Spleen (tissue), 7 donors: Measurements from ENCODE around the gene SLC26A11.
"Not testable (repeated sequence)": the region's sequence is repeated elsewhere in the genome, so short reads cannot be mapped to it uniquely, and the experiment has no call there.

Experiments used
- CTCF ChIP-seq, 11 experiments: fragments of 200-600 bp in 7 of 11; fragments of 450-650 bp in 4 of 11; sonication (generic) in 4 of 11; IDR thresholded peaks in 8 of 11; conservative IDR thresholded peaks in 3 of 11; 1 replicate in 7 of 11; 2 replicates in 4 of 11; pipeline versions ENCODE4 v1.4.0 to v1.8.0; 2016 to 2021; ENCODE audit warnings: antibody characterized with exemption in 11 of 11, inconsistent platforms in 4 of 11, mild to moderate bottlenecking in 1 of 11
- POLR2A ChIP-seq, 3 donors: fragments of 450-650 bp; IDR thresholded peaks; one replicate each; pipeline ENCODE4 v1.5.1; 2017; ENCODE audit warnings: antibody characterized with exemption in 3 of 3, mild to moderate bottlenecking in 1 of 3
- POLR2AphosphoS5 ChIP-seq, 3 donors: sonication (generic); formaldehyde crosslinking; IDR thresholded peaks; one replicate each; pipeline ENCODE4 v1.5.1; 2017; ENCODE audit warnings: antibody characterized with exemption in 3 of 3
- donor health status: DM: no; HTN: no; CAD: no; lungs with moderate emphysema.
- donor health status: DM: no; HTN: no; CAD: no.
- donor health status: DM: no; HTN: no; CAD: no.

- TF ChIP-seq POLR2A (IDR thresholded peaks at IDR 0.05); CTCF (IDR thresholded peaks at IDR 0.05 in 8 of 11, conservative IDR thresholded peaks at IDR 0.05 in 3 of 11); POLR2AphosphoS5 (IDR thresholded peaks at IDR 0.05): not testable (repeated sequence)
Observed at GRCh38 chr17:80258296-80258695, 38.1 kb downstream of the SLC26A11 start.
